Measurements from ENCODE around the gene C2orf78. TPM values are rescaled to one million over a fixed set of nuclear protein-coding genes. Genes with fewer than 3 reads are reported as not detected.
"Not testable (repeated sequence)": the region's sequence is repeated elsewhere in the genome, so short reads cannot be mapped to it uniquely, and the experiment has no call there.

C2orf78 gene
- total and polyA plus RNA-seq, 9 of the 15 experiments (the other 6 are each of a cell fraction or from before 2014, with no cell fraction given) = 0.04 to 0.28 (median 0.20) TPM

DNA sequence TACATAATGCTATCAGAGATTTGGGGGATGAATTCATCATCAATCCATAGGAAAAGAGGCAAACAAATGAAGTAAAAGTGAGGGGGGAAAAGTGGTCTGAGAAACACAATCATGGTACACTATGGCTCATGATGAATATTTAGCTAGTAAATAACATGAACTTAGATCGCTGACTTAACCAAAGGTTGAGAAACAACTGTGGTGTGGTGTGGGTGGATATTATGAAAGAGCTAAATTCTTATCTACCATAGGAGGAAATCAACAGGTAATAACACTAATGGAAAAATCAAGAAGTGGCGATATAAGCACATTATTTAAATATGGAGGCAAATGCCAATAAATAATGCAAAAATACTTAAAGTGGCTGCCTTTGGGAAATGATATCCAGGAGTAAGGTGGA lies 34.7 kb upstream of the C2orf78 start (continued):
- TF ChIP-seq, protein P1, sequence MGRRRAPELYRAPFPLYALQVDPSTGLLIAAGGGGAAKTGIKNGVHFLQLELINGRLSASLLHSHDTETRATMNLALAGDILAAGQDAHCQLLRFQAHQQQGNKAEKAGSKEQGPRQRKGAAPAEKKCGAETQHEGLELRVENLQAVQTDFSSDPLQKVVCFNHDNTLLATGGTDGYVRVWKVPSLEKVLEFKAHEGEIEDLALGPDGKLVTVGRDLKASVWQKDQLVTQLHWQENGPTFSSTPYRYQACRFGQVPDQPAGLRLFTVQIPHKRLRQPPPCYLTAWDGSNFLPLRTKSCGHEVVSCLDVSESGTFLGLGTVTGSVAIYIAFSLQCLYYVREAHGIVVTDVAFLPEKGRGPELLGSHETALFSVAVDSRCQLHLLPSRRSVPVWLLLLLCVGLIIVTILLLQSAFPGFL (CRISPR knock-in tag; IDR thresholded peaks at IDR 0.05) = no peak

DNA sequence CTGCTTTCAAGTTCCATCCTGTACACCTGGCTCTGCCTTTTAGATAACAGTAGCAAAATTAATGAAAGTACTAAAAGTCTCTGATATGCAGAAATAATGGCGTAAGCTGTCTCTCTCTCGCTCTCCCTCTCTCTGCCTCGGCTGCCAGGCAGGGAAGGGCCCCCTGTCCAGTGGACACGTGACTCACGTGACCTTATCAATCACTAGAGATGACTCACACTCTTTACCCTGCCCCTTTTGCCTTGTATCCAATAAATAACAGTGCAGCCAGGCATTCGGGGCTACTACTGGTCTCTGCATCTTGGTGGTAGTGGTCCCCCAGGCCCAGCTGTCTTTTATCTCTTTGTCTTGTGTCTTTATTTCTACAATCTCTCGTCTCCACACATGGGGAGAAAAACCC lies 29.7 kb upstream of the C2orf78 start:
- CTCF ChIA-PET (ENCODE audit: low intra/inter-chr PET ratio); H3K9me3 ChIP-seq (replicated peaks; ENCODE audit: control insufficient read depth, insufficient read depth, low read depth, low read length); ATAC-seq; H4K20me1 ChIP-seq (replicated peaks; ENCODE audit: control insufficient read depth, insufficient read depth, low read length); DNase-seq (ENCODE audit: extremely low read depth in 1 of 4, low spot score in 3 of 4); in situ Hi-C loops (cut with MboI); H3K9ac ChIP-seq (ENCODE audit: insufficient read depth in 1 of 2, low read depth in 2 of 2, low read length in 2 of 2); H3K27ac ChIP-seq (ENCODE audit: extremely low read depth, low read depth, low read length); intact Hi-C loops (cut with micrococcal nuclease); H3K4me3 ChIP-seq; H3K79me2 ChIP-seq (ENCODE audit: control insufficient read depth, insufficient read depth, low read length); FAIRE-seq; H2AFZ ChIP-seq (ENCODE audit: low read depth, low read length); H3K27me3 ChIP-seq (ENCODE audit: control insufficient read depth in 2 of 2, insufficient read depth in 2 of 2, low read length in 2 of 2); H3K4me1 ChIP-seq (replicated peaks in 1 of 2; ENCODE audit: control insufficient read depth in 2 of 2, insufficient read depth in 2 of 2, low read length in 2 of 2); H3K9me1 ChIP-seq (ENCODE audit: control insufficient read depth, insufficient read depth, low read length); H3K4me2 ChIP-seq (ENCODE audit: insufficient read depth, low read length); BruUV-seq (replicated peaks); TF ChIP-seq TOE1 (CRISPR knock-in tag; IDR thresholded peaks at IDR 0.05; ENCODE audit: borderline replicate concordance, low read depth): not testable (repeated sequence)
- peaks cover 10% of the 10 kb centered on the region; the same call in 2 of the 3 replicates for H3K36me3 ChIP-seq (ENCODE audit: control insufficient read depth, insufficient read depth, low read length)
- POLR2A ChIA-PET = interaction anchor here (1.2 kb wide), 1 partner anchor 18 kb away, joined by 5 read pairs; the partner anchor contains the start of gene TPRKB
- 44% methylated on average over 7 of the region's 7 CpGs for WGBS (ENCODE audit: insufficient coverage, low coverage, missing lambda C conversion rate)
- TF ChIP-seq, protein P2, sequence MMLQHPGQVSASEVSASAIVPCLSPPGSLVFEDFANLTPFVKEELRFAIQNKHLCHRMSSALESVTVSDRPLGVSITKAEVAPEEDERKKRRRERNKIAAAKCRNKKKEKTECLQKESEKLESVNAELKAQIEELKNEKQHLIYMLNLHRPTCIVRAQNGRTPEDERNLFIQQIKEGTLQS (IDR thresholded peaks at IDR 0.05) = peak; percentile 53
- TF ChIP-seq, protein P2 (CRISPR knock-in tag; conservative IDR thresholded peaks at IDR 0.05) = not testable (repeated sequence)
- TF ChIP-seq RAD51 (IDR thresholded peaks at IDR 0.05; ENCODE audit: borderline replicate concordance, low read depth) (peak; percentile 47; the same call in 1 of the 2 replicates), TOE1 (IDR thresholded peaks at IDR 0.05; ENCODE audit: borderline replicate concordance) (0 out of 2 replicates have a peak, but pooled peaks have one; percentile 49), MEIS2 (IDR thresholded peaks at IDR 0.05; ENCODE audit: partially characterized antibody) (peak; percentile 12), FOSL1 (tag; conservative IDR thresholded peaks at IDR 0.05) (peak; percentile 42), BHLHE40 (IDR thresholded peaks at IDR 0.05; ENCODE audit: low read length) (peak; percentile 76), JUND (IDR thresholded peaks at IDR 0.05; ENCODE audit: borderline replicate concordance, low read depth, low read length) (peak; percentile 25; the same call in 1 of the 2 replicates), JUND (tag; IDR thresholded peaks at IDR 0.05; ENCODE audit: borderline replicate concordance, low read depth, low read length) (peak; percentile 27; the same call in 1 of the 3 replicates), CBFA2T2 (conservative IDR thresholded peaks at IDR 0.05) (peak; percentile 18; the same call in 1 of the 2 replicates)
- TF ChIP-seq, protein P3, sequence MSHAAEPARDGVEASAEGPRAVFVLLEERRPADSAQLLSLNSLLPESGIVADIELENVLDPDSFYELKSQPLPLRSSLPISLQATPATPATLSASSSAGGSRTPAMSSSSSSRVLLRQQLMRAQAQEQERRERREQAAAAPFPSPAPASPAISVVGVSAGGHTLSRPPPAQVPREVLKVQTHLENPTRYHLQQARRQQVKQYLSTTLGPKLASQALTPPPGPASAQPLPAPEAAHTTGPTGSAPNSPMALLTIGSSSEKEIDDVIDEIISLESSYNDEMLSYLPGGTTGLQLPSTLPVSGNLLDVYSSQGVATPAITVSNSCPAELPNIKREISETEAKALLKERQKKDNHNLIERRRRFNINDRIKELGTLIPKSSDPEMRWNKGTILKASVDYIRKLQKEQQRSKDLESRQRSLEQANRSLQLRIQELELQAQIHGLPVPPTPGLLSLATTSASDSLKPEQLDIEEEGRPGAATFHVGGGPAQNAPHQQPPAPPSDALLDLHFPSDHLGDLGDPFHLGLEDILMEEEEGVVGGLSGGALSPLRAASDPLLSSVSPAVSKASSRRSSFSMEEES (CRISPR knock-in tag; IDR thresholded peaks at IDR 0.05) = peak; percentile 32; the same call in 1 of the 2 replicates
- TF ChIP-seq, protein P4, sequence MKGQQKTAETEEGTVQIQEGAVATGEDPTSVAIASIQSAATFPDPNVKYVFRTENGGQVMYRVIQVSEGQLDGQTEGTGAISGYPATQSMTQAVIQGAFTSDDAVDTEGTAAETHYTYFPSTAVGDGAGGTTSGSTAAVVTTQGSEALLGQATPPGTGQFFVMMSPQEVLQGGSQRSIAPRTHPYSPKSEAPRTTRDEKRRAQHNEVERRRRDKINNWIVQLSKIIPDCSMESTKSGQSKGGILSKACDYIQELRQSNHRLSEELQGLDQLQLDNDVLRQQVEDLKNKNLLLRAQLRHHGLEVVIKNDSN (CRISPR knock-in tag; IDR thresholded peaks at IDR 0.05) = peak; percentile 61
- TF ChIP-seq, protein P5, sequence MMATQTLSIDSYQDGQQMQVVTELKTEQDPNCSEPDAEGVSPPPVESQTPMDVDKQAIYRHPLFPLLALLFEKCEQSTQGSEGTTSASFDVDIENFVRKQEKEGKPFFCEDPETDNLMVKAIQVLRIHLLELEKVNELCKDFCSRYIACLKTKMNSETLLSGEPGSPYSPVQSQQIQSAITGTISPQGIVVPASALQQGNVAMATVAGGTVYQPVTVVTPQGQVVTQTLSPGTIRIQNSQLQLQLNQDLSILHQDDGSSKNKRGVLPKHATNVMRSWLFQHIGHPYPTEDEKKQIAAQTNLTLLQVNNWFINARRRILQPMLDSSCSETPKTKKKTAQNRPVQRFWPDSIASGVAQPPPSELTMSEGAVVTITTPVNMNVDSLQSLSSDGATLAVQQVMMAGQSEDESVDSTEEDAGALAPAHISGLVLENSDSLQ (IDR thresholded peaks at IDR 0.05) = 0 out of 2 replicates have a peak, but pooled peaks have one; percentile 9
